H1 (cell line): ENCODE data around the gene PACC1. TPM values are rescaled to one million over a fixed set of nuclear protein-coding genes. Genes with fewer than 3 reads are reported as not detected.

Experiments
- polyA plus RNA-seq, 7 experiments: library from polyadenylated mRNA; depleted of rRNA in 3 of 7; stranded (reverse) in 5 of 7; unstranded in 2 of 7; fragments of >200 nt in 5 of 7; fragments of 200-250 nt in 2 of 7; gene quantifications; 1 replicate in 5 of 7; 2 replicates in 1 of 7; 4 replicates in 1 of 7; pipeline versions ENCODE4 v1.2.1 to v1.2.3, GENCODE V29; 2011 to 2013; ENCODE audit warnings: missing spikeins in 2 of 7, mixed read lengths in 2 of 7
- total RNA-seq: library from RNA; stranded (reverse); fragmentation: NEBNext Ultra II Directional; extraction: Animal tissue kit (Norgen Biotek cat#: 25700); gene quantifications from 2 replicates; pipeline ENCODE4 v1.2.1, GENCODE V29; 2021
- TF ChIP-seq, protein P1 (sequence below): IDR thresholded peaks from 2 replicates; pipeline ENCODE4 v1.6.1; 2011; ENCODE audit warnings: low read length, improper control_type of control experiment

The PACC1 gene
- total and polyA plus RNA-seq, 2 of the 8 experiments (the other 6 are each of a cell fraction or from before 2014, with no cell fraction given), result 18.8 to 23.5 TPM

DNA sequence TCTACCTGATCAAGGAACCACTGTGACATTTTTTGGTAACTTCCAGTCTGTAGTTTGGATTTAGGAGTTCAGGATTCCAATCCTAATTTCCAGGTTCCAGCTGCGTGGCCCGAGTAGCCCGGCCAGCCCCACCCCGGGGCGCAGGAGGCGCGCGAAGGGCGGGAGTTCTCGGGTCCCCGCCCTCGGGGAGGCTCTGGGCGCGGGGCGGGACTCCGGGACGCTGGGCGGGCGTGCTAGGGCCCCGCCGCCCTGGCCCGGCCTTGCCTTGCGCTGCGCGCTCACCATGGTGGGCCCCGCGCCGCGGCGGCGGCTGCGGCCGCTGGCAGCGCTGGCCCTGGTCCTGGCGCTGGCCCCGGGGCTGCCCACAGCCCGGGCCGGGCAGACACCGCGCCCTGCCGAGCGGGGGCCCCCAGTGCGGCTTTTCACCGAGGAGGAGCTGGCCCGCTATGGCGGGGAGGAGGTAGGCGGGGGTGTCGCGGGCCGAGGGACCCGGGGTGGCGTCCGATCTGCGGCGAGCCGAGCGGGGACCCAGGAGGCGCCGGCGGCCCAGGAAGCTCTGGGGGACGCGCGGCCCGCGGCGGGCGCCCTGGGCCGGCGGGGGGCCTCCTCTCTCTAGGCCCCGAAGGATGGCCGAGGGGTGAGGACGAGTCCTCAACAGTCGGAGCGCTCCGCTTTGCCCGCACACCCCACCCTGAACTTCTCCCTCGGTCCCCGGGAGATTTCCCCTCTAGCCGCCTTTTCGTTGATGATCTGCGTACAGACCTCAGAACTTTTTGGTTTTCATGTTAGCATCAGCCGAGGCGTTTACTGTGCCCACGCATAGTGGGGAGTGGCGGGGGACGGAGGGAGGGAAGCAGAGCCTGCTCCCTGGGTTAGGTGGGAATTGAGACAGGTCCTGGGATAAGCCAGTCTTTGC, 18.2 kb upstream of the PACC1 start, which contains the start of gene NENF (continued):
- TF ChIP-seq, protein P1, sequence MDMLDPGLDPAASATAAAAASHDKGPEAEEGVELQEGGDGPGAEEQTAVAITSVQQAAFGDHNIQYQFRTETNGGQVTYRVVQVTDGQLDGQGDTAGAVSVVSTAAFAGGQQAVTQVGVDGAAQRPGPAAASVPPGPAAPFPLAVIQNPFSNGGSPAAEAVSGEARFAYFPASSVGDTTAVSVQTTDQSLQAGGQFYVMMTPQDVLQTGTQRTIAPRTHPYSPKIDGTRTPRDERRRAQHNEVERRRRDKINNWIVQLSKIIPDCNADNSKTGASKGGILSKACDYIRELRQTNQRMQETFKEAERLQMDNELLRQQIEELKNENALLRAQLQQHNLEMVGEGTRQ, result no peak
- TF ChIP-seq, all 59 proteins: peak for 8
